HL-60/S4 (cell line): ENCODE results near the gene BATF3.
"Not testable (repeated sequence)": the region's sequence is repeated elsewhere in the genome, so short reads cannot be mapped to it uniquely, and the experiment has no call there.

ENCODE experiments used
- in situ Hi-C: fragments of 300-500 bp; cut with MboI; formaldehyde crosslinking; loops from 2 replicates; pipeline ENCODE4 v1.14.3; 2022; ENCODE audit warnings: low sequenced_read_pairs

BATF3 gene

GRCh38 chr1:212665241-212666115 is 34.2 kb downstream of the BATF3 start:
- in situ Hi-C loops: no loop called here

- in situ Hi-C loops: no loop called here
Measured at GRCh38 chr1:212664409-212665199, 35.0 kb downstream of the BATF3 start.

- in situ Hi-C loops: not testable (repeated sequence)
Measured at GRCh38 chr1:212658250-212658649, 41.4 kb downstream of the BATF3 start.

- in situ Hi-C loops: no loop called here
Measured at GRCh38 chr1:212656730-212657129, 42.9 kb downstream of the BATF3 start.

- in situ Hi-C loops: no loop called here
Measured at GRCh38 chr1:212655668-212656440, 43.8 kb downstream of the BATF3 start.

DNA sequence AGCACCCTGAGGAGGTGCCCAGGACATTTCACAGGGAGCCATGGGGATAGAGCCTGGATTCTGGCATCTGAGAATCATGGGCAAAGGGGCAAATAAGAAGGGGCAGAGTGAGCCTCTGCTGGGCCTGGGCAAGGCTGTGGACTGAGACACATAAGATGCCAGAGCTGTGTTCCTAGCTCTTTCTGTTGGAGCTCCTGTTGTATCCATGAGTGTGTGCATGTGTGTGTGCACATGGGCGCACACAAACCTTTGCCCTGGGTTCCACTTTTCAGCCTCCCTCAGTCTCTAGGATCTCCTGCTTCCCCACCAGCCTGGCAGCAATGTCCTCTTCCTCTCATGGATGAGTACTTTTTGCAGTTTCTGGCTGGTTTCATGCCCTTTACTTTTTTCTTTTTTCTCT is 47.0 kb downstream of the BATF3 start:
- in situ Hi-C loops: no loop called here

GRCh38 chr1:212651977-212652376 is 47.7 kb downstream of the BATF3 start:
- in situ Hi-C loops: no loop called here

- in situ Hi-C loops: no loop called here
Measured at GRCh38 chr1:212651521-212651920, 48.1 kb downstream of the BATF3 start.

- in situ Hi-C loops: no loop called here
Measured at GRCh38 chr1:212650228-212650627, 49.4 kb downstream of the BATF3 start.

GRCh38 chr1:212649020-212649419 is 50.6 kb downstream of the BATF3 start:
- in situ Hi-C loops: no loop called here

DNA sequence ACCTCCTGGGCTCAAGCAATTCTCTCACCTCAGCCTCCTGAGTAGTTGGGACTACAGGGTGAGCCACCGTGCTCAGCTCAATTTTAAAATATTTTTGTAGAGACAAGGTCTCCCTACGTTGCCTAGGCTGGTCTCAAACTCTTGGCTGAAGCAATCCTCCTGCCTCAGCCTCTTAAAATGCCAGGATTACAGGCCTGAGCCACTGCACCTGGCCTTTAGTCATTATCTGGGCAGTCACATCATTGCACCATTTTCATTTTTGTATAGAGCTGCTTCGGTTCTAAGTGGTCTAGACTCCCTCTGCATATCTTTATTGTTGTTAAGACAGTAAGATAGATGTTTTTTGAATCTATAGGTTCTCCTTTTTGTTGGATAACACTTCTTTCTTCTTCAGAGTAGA is 51.2 kb downstream of the BATF3 start:
- in situ Hi-C loops: no loop called here

DNA sequence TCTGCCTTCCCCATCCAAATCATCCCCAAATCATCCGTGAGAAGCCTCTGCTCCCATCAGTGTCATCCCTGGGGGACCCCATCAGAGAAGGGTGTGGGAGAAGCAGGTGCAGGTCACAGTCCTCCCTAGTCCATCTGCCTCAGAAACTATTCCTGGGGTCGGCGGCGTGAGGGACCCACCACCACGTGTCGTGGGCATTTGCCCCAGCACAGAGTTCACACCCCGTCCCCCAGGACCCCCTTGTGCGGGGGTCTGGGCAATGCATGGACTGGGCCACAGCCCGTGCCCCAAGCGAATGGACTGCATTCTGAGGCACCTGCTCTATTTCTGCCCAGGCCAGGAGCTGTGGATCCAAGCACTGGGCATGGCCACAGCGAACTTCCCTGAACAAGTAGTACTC is 52.6 kb downstream of the BATF3 start:
- in situ Hi-C loops: no loop called here

DNA sequence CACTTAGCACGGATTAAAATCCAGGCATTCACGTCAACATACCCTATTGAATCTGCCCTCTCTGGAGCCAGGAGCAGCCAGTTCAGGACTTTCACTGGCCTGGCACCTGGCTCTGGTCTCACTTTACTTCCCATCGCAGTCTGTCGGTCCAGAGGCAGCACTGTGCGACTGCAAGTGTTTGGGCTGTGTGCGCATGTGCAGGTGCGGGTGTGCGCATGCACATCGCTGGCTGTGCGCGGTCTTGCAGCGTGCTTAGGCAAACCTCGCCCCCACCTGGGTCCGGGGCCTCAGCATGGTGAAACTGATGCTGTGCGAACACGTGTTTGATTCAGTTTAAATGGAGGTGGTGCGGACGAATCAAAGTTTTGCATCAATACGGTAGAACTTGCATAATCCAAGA is 53.1 kb downstream of the BATF3 start:
- in situ Hi-C loops: no loop called here

- in situ Hi-C loops: no loop called here
Measured at GRCh38 chr1:212645546-212646543, 53.8 kb downstream of the BATF3 start.

DNA sequence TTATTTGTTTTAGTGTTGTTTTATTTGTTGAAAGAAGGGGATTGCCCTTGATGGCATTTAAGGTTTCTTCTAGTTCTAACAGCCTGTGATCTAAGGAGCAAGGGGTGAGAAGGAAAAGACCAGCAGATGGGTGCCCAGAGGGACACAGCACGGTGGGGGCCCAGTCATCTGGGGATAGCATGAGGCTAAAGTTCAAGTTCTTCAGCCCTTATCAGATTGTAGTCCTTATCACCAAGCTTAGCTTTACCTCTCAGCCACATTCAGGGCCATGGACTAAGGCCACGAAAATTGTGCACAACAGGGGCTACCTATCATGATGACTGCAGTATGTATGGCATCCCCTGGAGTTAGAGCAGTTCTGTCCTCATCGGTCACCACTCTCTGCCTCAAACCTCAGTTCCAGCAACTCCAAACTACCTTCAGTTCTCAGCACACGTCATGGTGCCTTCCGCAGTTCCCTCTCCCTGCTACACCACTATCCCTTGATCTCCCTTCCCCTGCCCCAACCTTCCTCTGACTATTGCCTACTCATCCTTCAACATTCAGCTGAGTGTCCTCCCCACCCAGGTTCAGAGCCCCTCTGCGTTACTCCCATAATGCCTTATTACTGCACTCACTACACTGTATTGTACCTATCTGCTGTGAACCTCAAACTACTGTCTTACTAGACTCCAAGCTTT is 54.6 kb downstream of the BATF3 start:
- in situ Hi-C loops: no loop called here

GRCh38 chr1:212643877-212644276 is 55.8 kb downstream of the BATF3 start:
- in situ Hi-C loops: no loop called here

GRCh38 chr1:212641956-212642355 is 57.7 kb downstream of the BATF3 start:
- in situ Hi-C loops: no loop called here

DNA sequence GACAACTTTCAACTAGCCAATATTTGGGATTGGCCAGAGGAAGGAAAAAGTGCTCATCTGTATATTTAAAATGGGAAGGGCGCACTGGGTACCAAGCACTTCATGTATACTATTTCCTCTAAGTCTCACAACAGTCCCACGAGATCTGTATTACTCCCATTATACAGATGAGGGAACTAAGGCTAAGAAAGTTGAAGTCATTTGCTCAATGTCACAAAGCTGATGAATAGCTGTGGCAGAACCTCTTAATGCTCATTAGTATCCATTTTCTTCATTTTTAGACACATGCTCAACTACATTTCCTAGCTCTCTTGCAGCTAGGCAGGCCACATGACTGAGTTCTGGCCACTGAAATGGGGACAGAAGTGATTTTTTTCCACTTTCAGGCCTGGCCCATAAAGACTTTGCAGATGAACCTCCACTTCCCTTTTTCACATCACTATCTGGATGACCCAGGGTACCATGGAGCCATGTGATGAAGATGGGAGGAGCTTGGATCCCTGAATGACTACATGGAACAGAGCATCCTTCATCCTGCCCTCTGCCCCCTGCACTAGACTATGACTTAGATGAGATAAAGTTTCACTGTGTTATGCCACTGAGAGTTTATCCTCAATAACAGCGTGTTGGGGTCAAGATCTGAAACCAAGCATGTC is 59.3 kb downstream of the BATF3 start:
- in situ Hi-C loops: no loop called here

DNA sequence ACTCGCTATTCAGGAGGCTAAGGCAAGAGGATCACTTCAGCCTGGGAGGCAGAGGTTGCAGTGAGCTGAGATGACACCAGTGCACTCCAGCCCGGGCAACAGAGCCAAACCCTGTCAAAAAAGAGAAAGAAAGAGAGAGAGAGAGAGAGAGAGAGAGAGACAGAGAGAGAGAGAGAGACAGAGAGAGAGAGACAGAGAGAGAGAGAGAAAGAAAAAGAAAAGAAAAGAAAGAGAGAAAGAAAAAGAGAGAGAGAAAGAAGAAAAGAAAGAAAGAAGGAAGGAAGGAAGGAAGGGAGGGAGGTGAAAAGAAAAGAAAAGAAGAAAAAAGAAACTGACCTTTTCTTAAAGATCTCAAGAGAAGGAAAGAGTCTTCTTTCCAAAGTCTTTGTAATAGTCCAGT is 60.1 kb downstream of the BATF3 start:
- in situ Hi-C loops: not testable (repeated sequence)
